ENCODE measurements around the gene SS18L1. TPM values are rescaled to one million over a fixed set of nuclear protein-coding genes. Genes with fewer than 3 reads are reported as not detected.
A peak's percentile ranks its signal among the peaks of the same experiment; 100 is the strongest.

SS18L1 gene
- total RNA-seq, 6 experiments from 2014 or later: 14.1 to 26.5 (median 23.7) TPM

- Histone ChIP-seq H3K27me3 (no peaks in the 10 kb centered on the region), H3K4me1 (peaks cover 0 to 17% (median 6%) of the 10 kb centered on the region in 4 donors), H3K4me3 (no peak overlapping the region), H3K9me3 (no peaks in the 10 kb centered on the region), H3K36me3 (peaks cover 19 to 76% (median 52%) of the 10 kb centered on the region in 4 donors), H3K27ac (peak overlapping the region; percentile 3 to 47 (median 22))
- intact Hi-C loops (cut with DNase I): loop anchor here (5.0 to 10.0 kb wide), 2 partner anchors 67 to 120 kb away; partner anchors contain the start of gene TAF4 (in 1 of the 2)
- WGBS (ENCODE audit: insufficient coverage, low coverage, low lambda C conversion rate, missing lambda C conversion rate): 14% methylated on average over 7 of the region's 11 CpGs
- peak; percentile 79 to 85 (median 81) for ATAC-seq
- TF ChIP-seq, protein P1, sequence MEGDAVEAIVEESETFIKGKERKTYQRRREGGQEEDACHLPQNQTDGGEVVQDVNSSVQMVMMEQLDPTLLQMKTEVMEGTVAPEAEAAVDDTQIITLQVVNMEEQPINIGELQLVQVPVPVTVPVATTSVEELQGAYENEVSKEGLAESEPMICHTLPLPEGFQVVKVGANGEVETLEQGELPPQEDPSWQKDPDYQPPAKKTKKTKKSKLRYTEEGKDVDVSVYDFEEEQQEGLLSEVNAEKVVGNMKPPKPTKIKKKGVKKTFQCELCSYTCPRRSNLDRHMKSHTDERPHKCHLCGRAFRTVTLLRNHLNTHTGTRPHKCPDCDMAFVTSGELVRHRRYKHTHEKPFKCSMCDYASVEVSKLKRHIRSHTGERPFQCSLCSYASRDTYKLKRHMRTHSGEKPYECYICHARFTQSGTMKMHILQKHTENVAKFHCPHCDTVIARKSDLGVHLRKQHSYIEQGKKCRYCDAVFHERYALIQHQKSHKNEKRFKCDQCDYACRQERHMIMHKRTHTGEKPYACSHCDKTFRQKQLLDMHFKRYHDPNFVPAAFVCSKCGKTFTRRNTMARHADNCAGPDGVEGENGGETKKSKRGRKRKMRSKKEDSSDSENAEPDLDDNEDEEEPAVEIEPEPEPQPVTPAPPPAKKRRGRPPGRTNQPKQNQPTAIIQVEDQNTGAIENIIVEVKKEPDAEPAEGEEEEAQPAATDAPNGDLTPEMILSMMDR (IDR thresholded peaks at IDR 0.05): no peak
- TF ChIP-seq POLR2A (IDR thresholded peaks at IDR 0.05): no peak
- peak; percentile 77 to 88 (median 86) for DNase-seq
These were observed 8.8 kb upstream of the SS18L1 start for GRCh38 chr20:62134735-62135231.

DNA sequence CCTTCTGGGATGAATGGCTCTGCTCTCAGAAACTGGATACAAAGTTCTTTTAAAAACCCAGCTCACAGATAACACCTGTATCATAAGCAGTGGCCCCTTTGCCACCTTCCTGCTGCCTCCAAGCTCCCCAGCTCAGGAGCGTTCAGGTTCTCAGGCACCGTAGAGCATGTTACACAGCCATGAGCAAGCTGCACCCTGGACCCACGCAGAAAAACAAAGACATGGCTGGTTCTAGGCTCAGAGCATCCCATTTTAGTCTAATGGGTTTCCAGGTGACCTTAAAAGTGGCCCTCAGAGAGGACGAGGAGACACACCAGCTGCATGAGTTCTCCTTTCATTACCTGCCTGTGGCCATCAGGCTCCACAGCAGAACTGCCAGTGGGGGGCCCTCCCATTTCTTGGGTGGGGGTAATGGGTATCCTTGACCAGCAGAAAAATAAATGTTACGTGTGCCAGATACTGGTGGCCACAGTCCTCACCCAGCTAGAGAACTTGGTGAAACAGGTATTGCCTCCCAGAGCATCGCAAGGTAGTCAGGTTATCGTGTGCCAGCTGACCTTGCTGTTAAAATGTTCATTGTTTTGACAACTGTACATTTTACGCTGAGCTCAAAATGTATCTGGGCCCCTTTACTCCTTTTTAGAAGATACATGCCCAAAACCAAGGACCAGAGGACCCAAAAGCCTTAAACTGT is 7.8 kb upstream of the SS18L1 start:
- WGBS (ENCODE audit: insufficient coverage, low coverage, low lambda C conversion rate, missing lambda C conversion rate): 69% methylated on average over 5 of the region's 8 CpGs

DNA sequence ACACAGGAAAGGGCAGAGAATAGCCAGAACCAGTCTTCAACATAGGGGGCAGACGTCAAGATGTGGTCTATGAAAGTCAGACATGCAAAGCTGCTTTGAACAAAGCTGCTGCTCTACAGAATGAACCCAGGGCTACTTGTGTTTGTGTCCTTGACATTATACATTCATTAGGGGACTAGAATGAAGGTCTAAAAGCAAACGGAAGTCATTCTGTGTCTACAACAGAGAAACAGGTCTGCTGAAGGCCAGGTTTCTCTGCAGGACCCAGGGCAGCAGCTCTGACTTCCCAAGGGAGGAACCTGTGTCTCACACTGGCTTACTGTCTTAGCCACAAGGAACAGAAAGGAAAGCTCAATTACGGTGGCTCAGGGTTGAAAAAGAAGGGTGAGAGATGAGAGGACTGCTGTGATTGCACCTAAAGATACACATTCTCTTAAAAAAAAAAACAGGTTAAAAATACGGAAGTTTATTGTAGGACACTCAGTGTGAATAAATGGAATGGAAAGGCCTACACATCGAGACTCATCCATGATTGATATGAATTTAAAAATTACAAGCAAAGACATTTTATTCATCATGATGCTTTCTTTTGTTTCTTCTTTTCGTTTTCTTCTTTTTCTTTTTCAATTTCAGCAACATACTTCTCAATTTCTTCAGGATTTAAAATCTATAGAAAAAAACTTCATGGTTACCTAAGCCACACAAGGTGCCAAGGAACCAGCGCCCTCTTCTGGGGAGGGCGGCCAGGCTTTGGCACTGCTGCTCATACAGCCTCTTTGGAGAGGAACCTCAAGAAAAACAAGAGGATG is 7.1 kb upstream of the SS18L1 start:
- intact Hi-C loops (cut with DNase I): loop anchor here (5.0 to 10.0 kb wide), 2 partner anchors 69 to 122 kb away; partner anchors contain the start of gene TAF4 (in 1 of the 2)

More for the DNA sequence above, 7.8 kb upstream of the SS18L1 start:
- Histone ChIP-seq H3K4me1 (peaks cover 0 to 20% (median 7%) of the 10 kb centered on the region in 4 donors), H3K4me3 (no peak overlapping the region), H3K36me3 (peaks cover 23 to 76% (median 53%) of the 10 kb centered on the region in 4 donors), H3K27me3 (no peaks in the 10 kb centered on the region), H3K27ac (peak overlapping the region in 2 of 3 donors; percentile 3 to 47), H3K9me3 (no peaks in the 10 kb centered on the region)
- no peak for ATAC-seq
- intact Hi-C loops (cut with DNase I): loop anchor here (5.0 to 10.0 kb wide), 2 partner anchors 68 to 121 kb away; partner anchors contain the start of gene TAF4 (in 1 of the 2)
- no peak for DNase-seq
- no peak for TF ChIP-seq POLR2A (IDR thresholded peaks at IDR 0.05)
- TF ChIP-seq, protein P1 (IDR thresholded peaks at IDR 0.05): no peak

GRCh38 chr20:62137092-62137384 is 6.5 kb upstream of the SS18L1 start:
- TF ChIP-seq, protein P1 (IDR thresholded peaks at IDR 0.05): peak in 2 of 4 donors; percentile 6 to 26
- TF ChIP-seq POLR2A (IDR thresholded peaks at IDR 0.05): no peak
- ATAC-seq (no peak), DNase-seq (no peak)
- H3K4me3 ChIP-seq: no peak overlapping the region
- no peaks in the 10 kb centered on the region for H3K9me3 ChIP-seq
- no peaks in the 10 kb centered on the region for H3K27me3 ChIP-seq
- peaks cover 23 to 65% (median 44%) of the 10 kb centered on the region in 4 donors for H3K36me3 ChIP-seq
- H3K27ac ChIP-seq: no peak overlapping the region
- H3K4me1 ChIP-seq: peaks cover 0 to 33% (median 13%) of the 10 kb centered on the region in 4 donors
- intact Hi-C loops (cut with DNase I): loop anchor here (5.0 to 10.0 kb wide), 2 partner anchors 70 to 122 kb away; partner anchors contain the start of gene TAF4 (in 1 of the 2)
- WGBS (ENCODE audit: insufficient coverage, low coverage, low lambda C conversion rate, missing lambda C conversion rate): 55% methylated on average over 5 of the region's 6 CpGs

More for the DNA sequence above, 7.1 kb upstream of the SS18L1 start:
- DNase-seq: peak in 1 of 3 donors; percentile 57
- Histone ChIP-seq H3K9me3 (no peaks in the 10 kb centered on the region), H3K4me1 (peaks cover 0 to 27% (median 11%) of the 10 kb centered on the region in 4 donors), H3K27me3 (no peaks in the 10 kb centered on the region), H3K4me3 (no peak overlapping the region), H3K27ac (peak overlapping the region in 1 of 3 donors; percentile 14), H3K36me3 (peaks cover 23 to 70% (median 47%) of the 10 kb centered on the region in 4 donors)
- peak; percentile 29 to 49 (median 42) for ATAC-seq
- 54% methylated on average over 8 of the region's 8 CpGs for WGBS (ENCODE audit: insufficient coverage, low coverage, low lambda C conversion rate, missing lambda C conversion rate)
- no peak for TF ChIP-seq POLR2A (IDR thresholded peaks at IDR 0.05)
- TF ChIP-seq, protein P1 (IDR thresholded peaks at IDR 0.05): peak; percentile 46 to 85 (median 76)

All from right lobe of liver (tissue), 6 donors.